Thymus (tissue), 11 donors: Measurements from ENCODE around the gene C18orf32. TPM values are rescaled to one million over a fixed set of nuclear protein-coding genes. Genes with fewer than 3 reads are reported as not detected.
"Not testable (repeated sequence)": the region's sequence is repeated elsewhere in the genome, so short reads cannot be mapped to it uniquely, and the experiment has no call there.

Experiments
- DNase-seq, 9 donors: peaks; one replicate each; pipeline ENCODE4 v3.0.0-alpha.2; 2013; ENCODE audit warnings: low spot score in 9 of 9, low read depth in 6 of 9, missing footprints in 1 of 9
- H3K27ac ChIP-seq, 2 donors: one replicate each; pipeline ENCODE4 v1.5.1; 2013; ENCODE audit warnings: control low read depth in 1 of 2, low read depth in 1 of 2, low read length in 1 of 2, mild to moderate bottlenecking in 1 of 2, moderate library complexity in 1 of 2
- H3K27me3 ChIP-seq, 2 donors: one replicate each; pipeline ENCODE4 v1.5.1; 2013; ENCODE audit warnings: low read length in 1 of 2; ENCODE audit not compliant: control insufficient read depth in 2 of 2, insufficient read depth in 1 of 2
- H3K36me3 ChIP-seq, 2 donors: one replicate each; pipeline ENCODE4 v1.5.1; 2013; ENCODE audit warnings: low read length in 1 of 2, mild to moderate bottlenecking in 1 of 2, moderate library complexity in 1 of 2; ENCODE audit not compliant: control insufficient read depth in 2 of 2, insufficient read depth in 2 of 2
- H3K4me1 ChIP-seq, 2 donors: one replicate each; pipeline ENCODE4 v1.5.1; 2013; ENCODE audit warnings: low read length in 2 of 2; ENCODE audit not compliant: control insufficient read depth in 2 of 2, insufficient read depth in 2 of 2
- H3K4me3 ChIP-seq, 2 donors: one replicate each; pipeline ENCODE4 v1.5.1; 2013; ENCODE audit warnings: low read length in 2 of 2, control low read depth in 1 of 2, mild to moderate bottlenecking in 1 of 2
- H3K9me3 ChIP-seq, 2 donors: one replicate each; pipeline ENCODE4 v1.5.1; 2013; ENCODE audit warnings: low read length in 1 of 2, mild to moderate bottlenecking in 1 of 2; ENCODE audit not compliant: control insufficient read depth in 2 of 2, insufficient read depth in 1 of 2
- WGBS: extraction: QIAGEN DNeasy Blood & Tissue Kit; methylation state at CpG from one replicate; pipeline ENCODE4 v1.1.7; 2013; 5-methylcytosine and 5-hydroxymethylcytosine counted together
- polyA plus RNA-seq: library from polyadenylated mRNA; stranded (reverse); fragments of 200-250 nt; gene quantifications from one replicate; pipeline ENCODE4 v1.2.3, GENCODE V29; 2013
- total RNA-seq: library from RNA; stranded (reverse); fragments of 120-200 nt; gene quantifications from one replicate; pipeline ENCODE4 v1.2.4, GENCODE V29; 2013
- donor health status: healthy.

The C18orf32 gene
- total and polyA plus RNA-seq, 2 donors: 26.6 to 95.3 TPM

DNA sequence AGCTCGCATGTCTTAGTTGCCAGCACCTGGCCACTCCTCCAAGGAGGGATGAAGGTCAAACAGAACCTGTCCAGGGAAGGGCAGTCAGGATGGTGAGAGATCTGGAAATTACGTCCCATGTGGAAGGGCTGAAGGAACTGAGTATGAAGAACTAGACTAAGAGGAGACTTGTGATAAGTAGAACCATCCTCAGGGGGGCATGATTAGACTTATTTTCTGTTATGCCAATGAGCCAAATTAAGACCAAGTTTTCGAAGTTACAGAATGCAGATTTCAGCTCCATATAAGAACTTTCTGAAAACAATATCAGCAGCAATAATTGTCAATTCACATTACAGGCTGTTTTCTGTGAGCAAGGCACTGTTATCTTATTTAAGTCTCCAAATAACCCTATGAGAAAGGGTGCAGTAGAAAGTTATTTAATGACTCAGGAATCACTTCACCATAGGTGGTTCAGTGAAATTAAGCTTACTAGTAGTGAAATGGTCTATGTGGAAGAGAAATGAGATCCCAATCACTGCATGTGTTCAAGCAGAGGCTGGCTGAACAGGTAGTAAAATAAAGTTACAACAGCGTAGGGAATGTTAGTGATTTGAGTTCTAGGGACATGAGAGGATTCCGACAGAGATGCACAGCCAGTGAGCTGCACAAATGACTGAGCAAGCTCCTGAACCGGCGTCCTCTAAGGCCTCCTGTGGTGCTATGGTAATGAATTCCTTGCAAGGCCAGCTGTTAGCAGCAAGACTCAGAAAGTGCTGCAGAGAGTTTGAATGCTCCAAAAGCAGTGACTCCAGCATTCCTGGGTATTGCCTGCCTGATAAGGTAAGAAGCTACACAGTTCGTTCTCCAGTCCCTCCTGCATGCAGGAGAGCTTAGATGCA lies 22.1 kb downstream of the C18orf32 start:
- Histone ChIP-seq H3K9me3 (no peaks in the 10 kb centered on the region), H3K4me1 (peaks cover 0 to 6% of the 10 kb centered on the region in 2 donors), H3K36me3 (no peaks in the 10 kb centered on the region), H3K27ac (no peak overlapping the region), H3K4me3 (no peak overlapping the region), H3K27me3 (no peaks in the 10 kb centered on the region)
- WGBS: 92% methylated on average over 8 of the region's 8 CpGs
- no peak for DNase-seq

DNA sequence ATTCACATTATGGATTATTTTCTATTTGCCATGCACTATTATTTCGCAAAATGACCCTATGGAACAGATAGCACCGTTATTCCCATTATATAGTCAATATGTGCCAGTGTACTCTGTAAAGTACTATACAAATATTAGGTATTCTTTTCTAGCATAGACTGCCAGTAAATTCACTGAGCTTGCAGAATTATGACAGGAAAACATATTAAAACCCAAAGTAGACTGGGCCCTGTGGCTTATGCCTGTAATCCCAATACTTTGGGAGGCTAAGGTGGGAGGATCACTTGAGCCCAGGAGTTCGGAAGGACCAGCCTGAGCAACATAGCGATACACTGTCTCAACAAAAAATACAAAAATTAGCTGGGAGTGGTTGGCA lies 25.4 kb downstream of the C18orf32 start:
- WGBS: 98% methylated on average over 4 of the region's 4 CpGs
- Histone ChIP-seq H3K27me3 (no peaks in the 10 kb centered on the region), H3K4me1 (peaks cover 6 to 14% of the 10 kb centered on the region in 2 donors), H3K4me3 (no peak overlapping the region), H3K9me3 (no peaks in the 10 kb centered on the region), H3K27ac (no peak overlapping the region), H3K36me3 (no peaks in the 10 kb centered on the region)
- no peak for DNase-seq

DNA sequence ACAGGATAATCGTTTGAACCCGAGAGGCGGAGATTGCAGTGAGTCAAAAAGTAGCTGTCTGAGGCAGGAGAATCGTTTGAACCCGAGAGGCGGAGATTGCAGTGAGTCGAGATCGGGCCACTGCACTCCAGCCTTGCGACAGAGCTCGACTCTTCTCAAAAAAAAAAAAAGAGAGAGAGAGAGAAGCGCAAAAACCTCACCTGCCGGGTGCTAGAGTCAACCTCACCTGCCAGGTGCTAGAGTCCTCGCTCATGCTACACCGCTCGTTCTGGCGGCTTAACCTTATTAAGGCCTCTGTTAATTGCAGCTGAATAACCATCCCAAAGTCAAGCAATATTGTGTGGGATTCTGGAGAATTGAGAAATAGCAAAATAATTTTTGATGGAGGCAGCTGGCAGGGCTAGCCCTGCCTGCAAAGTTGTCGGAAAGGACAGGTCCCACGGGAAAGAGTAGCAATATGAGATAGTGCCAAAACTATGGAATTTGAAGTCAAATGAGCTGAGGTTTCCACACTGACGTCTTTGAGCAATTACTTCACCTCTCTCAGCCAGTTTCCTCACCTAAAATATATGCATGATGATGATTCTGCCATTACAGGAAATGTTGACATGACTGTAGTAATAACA lies 25.9 kb downstream of the C18orf32 start:
- H3K9me3 ChIP-seq: no peaks in the 10 kb centered on the region
- H3K4me1 ChIP-seq: peaks cover 6 to 14% of the 10 kb centered on the region in 2 donors
- peak overlapping the region; percentile 87 to 96 for H3K4me3 ChIP-seq
- peak in 1 of 9 donors; percentile 31 for DNase-seq
- no peaks in the 10 kb centered on the region for H3K27me3 ChIP-seq
- H3K27ac ChIP-seq: no peak overlapping the region
- WGBS: 64% methylated on average over 19 of the region's 19 CpGs
- H3K36me3 ChIP-seq: no peaks in the 10 kb centered on the region

DNA sequence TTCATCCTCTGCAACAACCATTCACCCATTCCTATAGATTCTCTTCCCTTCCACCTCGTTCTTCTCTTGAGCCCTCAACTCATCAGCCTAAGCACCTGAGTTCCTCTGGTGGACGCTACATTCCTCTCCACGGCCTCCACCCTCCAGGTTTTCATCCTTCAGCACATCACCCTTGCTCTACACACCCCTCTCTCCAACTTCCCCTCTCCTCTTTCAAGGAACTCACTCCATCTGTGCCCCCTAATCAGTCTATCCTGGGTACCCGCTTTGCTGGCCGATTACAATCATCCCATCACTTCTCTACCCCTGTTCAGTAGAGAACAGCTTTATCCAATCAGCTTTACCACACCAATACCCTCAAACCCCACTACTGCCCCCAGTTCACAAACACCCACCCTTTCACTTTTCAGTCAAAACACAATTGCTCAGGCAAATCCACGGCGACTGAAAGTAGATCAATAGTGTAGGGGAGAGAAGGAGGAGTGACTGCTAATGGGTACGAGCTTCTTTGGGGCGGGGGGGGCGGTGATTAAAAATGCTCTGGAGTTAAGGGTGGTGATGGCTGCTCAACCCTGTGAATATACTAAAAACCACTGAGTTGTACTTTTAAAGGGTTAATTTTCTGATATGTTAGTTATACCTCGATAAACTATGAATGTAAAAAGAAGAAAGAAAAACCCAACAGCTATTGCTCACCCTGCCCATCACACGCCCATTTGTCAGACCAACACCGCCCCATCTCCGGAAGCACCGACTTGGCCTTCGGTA lies 27.4 kb downstream of the C18orf32 start:
- Histone ChIP-seq H3K27me3 (no peaks in the 10 kb centered on the region), H3K4me1 (peaks cover 6 to 14% of the 10 kb centered on the region in 2 donors), H3K9me3 (no peaks in the 10 kb centered on the region), H3K27ac (peak overlapping the region in 1 of 2 donors; percentile 78), H3K4me3 (peak overlapping the region; percentile 87 to 96), H3K36me3 (no peaks in the 10 kb centered on the region)
- 21% methylated on average over 16 of the region's 16 CpGs for WGBS
- peak in 2 of 9 donors; percentile 13 to 29 for DNase-seq

DNA sequence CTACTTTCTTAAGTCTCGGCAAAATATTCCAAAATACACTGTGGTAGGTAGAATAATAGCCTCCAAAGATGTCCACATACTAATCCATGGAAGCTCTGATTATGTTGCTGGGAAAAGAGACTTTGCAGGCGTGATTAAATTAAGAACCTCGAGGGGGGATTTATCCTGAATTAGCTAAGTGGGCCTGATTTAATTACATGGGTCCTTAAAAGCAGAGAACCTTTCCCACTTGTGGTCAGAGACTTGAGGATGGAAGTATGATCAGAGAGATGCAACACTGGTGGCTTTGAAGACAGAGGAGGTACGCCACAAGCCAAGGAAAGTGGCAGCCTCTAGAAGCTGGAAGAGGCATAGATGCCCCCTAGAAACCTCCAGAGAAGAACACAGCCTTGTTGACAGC lies 29.4 kb downstream of the C18orf32 start:
- H3K36me3 ChIP-seq: no peaks in the 10 kb centered on the region
- 98% methylated on average over 4 of the region's 4 CpGs for WGBS
- H3K4me1 ChIP-seq: peaks cover 6 to 14% of the 10 kb centered on the region in 2 donors
- H3K4me3 ChIP-seq: no peak overlapping the region
- no peaks in the 10 kb centered on the region for H3K27me3 ChIP-seq
- no peaks in the 10 kb centered on the region for H3K9me3 ChIP-seq
- H3K27ac ChIP-seq: no peak overlapping the region
- no peak for DNase-seq

DNA sequence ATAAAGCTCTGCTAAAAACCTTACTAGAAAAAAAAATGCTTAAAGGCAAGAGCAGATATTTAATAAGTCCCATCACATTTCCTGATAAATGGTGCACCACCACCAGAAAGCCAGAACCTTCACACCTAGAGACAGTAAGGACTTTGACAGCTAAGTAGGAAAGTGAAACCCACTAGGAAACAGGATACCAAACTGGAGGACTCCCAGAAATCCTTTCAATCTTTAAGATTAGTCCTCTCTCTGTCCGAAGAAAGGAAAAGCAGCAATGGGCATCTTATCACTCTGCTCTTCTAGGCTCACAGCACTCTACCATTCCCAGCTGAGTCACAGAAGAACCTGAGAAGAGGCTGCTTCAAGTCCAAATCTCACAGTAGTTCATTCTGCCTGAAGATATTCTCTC lies 30.2 kb downstream of the C18orf32 start:
- DNase-seq: no peak
- H3K27ac ChIP-seq: no peak overlapping the region

DNA sequence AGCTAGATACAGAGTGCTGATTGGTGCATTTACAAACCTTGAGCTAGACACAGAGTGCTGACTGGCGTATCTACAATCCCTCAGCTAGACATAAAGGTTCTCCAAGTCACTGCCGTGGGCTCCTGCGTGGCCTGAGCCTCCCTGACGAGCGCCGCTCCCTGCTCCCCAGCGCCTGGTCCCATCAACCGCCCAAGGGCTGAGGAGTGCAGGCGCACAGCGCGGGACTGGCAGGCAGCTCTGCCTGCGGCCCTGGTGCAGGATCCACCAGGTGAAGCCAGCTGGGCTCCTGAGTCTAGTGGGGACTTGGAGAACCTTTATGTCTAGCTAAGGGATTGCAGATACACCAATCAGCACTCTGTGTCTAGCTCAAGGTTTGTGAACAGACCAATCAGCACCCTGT lies 34.5 kb downstream of the C18orf32 start:
- H3K9me3 ChIP-seq, H3K4me1 ChIP-seq, H3K4me3 ChIP-seq, DNase-seq, H3K27ac ChIP-seq, H3K27me3 ChIP-seq, H3K36me3 ChIP-seq: not testable (repeated sequence)
- WGBS: over 99% methylated on average over 12 of the region's 12 CpGs

More for the DNA sequence above, 30.2 kb downstream of the C18orf32 start:
- H3K36me3 ChIP-seq: no peaks in the 10 kb centered on the region
- WGBS: 87% methylated on average over 1 of the region's 1 CpG
- H3K4me3 ChIP-seq: no peak overlapping the region
- H3K27me3 ChIP-seq: no peaks in the 10 kb centered on the region
- H3K4me1 ChIP-seq: peaks cover 6 to 14% of the 10 kb centered on the region in 2 donors
- no peaks in the 10 kb centered on the region for H3K9me3 ChIP-seq

DNA sequence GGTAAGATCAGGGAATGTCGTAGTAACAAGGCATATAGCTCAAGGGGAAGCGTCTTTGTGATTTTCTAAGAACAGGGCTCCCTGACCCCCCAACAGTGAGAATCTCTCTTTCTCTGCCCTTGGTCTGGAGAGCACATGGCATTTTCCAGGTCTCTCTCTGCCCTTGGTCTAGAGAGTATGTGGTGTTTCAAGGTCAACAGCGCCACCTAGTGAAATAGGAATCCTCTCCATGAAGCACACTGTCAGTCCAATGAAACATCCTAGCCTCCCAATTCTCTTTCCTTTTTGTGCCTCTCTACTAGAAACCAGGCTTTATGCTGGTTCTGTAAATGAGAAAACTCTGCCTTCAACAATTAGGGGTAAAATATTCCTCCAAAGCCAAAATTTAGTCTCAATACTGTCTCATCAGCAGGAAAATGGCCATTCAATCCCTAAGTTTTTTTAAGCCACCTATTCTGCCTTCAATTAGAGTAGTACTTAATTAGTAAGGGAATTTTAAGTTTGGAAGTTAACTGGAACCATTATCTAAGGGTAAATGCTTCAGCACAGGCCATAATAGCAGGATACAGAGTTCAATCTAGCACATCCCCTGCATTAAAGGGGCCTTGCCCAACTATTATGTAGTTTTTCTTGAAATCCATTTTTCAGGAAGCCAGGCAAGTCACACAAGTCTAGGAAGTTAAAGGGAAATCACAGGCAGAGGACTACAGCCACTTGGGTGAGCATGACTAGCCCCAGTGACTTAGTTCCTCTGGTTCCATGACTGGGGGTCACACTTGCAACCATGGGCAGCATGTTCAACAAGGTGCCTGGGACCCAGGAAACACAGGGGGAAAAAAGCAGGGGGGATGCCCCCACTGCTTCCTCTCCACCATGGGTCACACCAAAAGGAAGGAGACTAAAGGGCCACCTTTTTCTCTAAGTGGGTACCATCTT lies 39.0 kb downstream of the C18orf32 start:
- Histone ChIP-seq H3K4me3 (no peak overlapping the region), H3K4me1 (no peaks in the 10 kb centered on the region), H3K36me3 (peaks cover 0 to 6% of the 10 kb centered on the region in 2 donors), H3K27me3 (no peaks in the 10 kb centered on the region), H3K27ac (no peak overlapping the region), H3K9me3 (peaks cover 0 to 10% of the 10 kb centered on the region in 2 donors)
- peak in 7 of 9 donors; percentile 27 to 76 (median 61) for DNase-seq
- WGBS: 88% methylated on average over 3 of the region's 3 CpGs
